IPS-15b (cell line): ENCODE measurements around the gene LRRIQ3.
"Not testable (repeated sequence)": the region's sequence is repeated elsewhere in the genome, so short reads cannot be mapped to it uniquely, and the experiment has no call there.

ENCODE experiments used
- H3K27me3 ChIP-seq: one replicate; pipeline ENCODE4 v1.6.1; 2013; ENCODE audit warnings: low read length; ENCODE audit not compliant: control insufficient read depth, insufficient read depth
- H3K36me3 ChIP-seq: one replicate; pipeline ENCODE4 v1.6.1; 2013; ENCODE audit warnings: low read length; ENCODE audit not compliant: control insufficient read depth, insufficient read depth
- H3K4me1 ChIP-seq: one replicate; pipeline ENCODE4 v1.6.1; 2013; ENCODE audit warnings: mild to moderate bottlenecking, low read length; ENCODE audit not compliant: control insufficient read depth, insufficient read depth
- H3K4me3 ChIP-seq: one replicate; pipeline ENCODE4 v1.5.1; 2013; ENCODE audit warnings: low read depth, low read length
- H3K9ac ChIP-seq: one replicate; pipeline ENCODE4 v1.6.1; 2013; ENCODE audit warnings: low read depth, mild to moderate bottlenecking, low read length
- H3K9me3 ChIP-seq: one replicate; pipeline ENCODE4 v1.6.1; 2013; ENCODE audit warnings: mild to moderate bottlenecking, low read length; ENCODE audit not compliant: control insufficient read depth, insufficient read depth

LRRIQ3 gene

DNA sequence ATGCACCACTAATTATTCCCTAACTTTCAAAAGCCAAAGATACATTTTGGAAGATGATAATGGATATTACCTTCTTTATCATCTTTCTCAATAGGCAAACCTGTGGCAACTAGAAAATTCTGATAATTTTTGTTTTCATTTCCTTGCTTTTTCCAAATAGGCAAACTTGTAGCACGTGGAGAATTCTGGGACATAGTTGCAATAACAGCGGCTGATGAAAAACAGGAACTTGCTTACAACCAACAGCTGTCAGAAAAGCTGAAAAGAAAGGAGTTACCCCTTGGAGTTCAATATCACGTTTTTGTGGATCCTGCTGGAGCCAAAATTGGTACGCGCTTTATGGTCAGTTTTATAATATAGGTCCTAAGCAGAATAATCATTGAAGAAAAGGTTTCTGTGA is 1.5 kb upstream of the LRRIQ3 start:
- Histone ChIP-seq H3K27me3 (no peaks in the 10 kb centered on the region), H3K4me3 (no peak overlapping the region), H3K9ac (no peak overlapping the region), H3K4me1 (no peaks in the 10 kb centered on the region), H3K9me3 (no peaks in the 10 kb centered on the region), H3K36me3 (no peaks in the 10 kb centered on the region)

- H3K9ac ChIP-seq, result no peak overlapping the region
- H3K27me3 ChIP-seq, result no peaks in the 10 kb centered on the region
- no peaks in the 10 kb centered on the region for H3K4me1 ChIP-seq
- peak overlapping the region; percentile 87 for H3K4me3 ChIP-seq
- no peaks in the 10 kb centered on the region for H3K36me3 ChIP-seq
- H3K9me3 ChIP-seq, result no peaks in the 10 kb centered on the region
Observed at GRCh38 chr1:74197255-74197654, 721 bp downstream of the LRRIQ3 start.

GRCh38 chr1:74195339-74195738 is 2.6 kb downstream of the LRRIQ3 start:
- H3K9ac ChIP-seq, result no peak overlapping the region
- no peak overlapping the region for H3K4me3 ChIP-seq
- no peaks in the 10 kb centered on the region for H3K4me1 ChIP-seq
- H3K27me3 ChIP-seq, result no peaks in the 10 kb centered on the region
- H3K9me3 ChIP-seq, result no peaks in the 10 kb centered on the region
- no peaks in the 10 kb centered on the region for H3K36me3 ChIP-seq

DNA sequence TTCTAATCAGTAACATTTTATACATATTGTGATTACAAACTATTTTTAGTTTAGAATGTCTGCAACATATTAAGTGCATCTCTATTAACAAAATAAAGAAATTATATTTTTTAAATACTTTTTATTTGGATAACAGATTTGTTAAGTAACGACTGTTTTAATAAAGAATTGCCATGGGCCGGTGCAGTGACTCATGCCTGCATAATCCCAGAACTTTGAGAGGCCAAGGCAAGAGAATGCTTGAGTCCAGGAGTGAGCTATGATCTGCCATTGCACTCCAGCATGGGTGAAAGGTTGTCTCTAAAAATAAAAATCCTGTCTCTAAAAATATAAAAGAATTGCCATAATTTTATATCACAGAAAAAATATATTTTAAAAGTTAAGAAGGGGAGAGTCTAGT is 4.1 kb downstream of the LRRIQ3 start:
- Histone ChIP-seq H3K27me3 (no peaks in the 10 kb centered on the region), H3K9me3 (no peaks in the 10 kb centered on the region), H3K9ac (no peak overlapping the region), H3K4me1 (no peaks in the 10 kb centered on the region), H3K36me3 (no peaks in the 10 kb centered on the region), H3K4me3 (no peak overlapping the region)

- H3K4me1 ChIP-seq, result no peaks in the 10 kb centered on the region
- H3K9ac ChIP-seq, result no peak overlapping the region
- H3K27me3 ChIP-seq, result no peaks in the 10 kb centered on the region
- H3K9me3 ChIP-seq, result no peaks in the 10 kb centered on the region
- H3K36me3 ChIP-seq, result no peaks in the 10 kb centered on the region
- H3K4me3 ChIP-seq, result no peak overlapping the region
Observed at GRCh38 chr1:74180490-74180889, 17.5 kb downstream of the LRRIQ3 start.

GRCh38 chr1:74174423-74174822 is 23.6 kb downstream of the LRRIQ3 start:
- H3K36me3 ChIP-seq, H3K4me1 ChIP-seq, H3K9me3 ChIP-seq, H3K27me3 ChIP-seq, H3K4me3 ChIP-seq, H3K9ac ChIP-seq: not testable (repeated sequence)

- no peaks in the 10 kb centered on the region for H3K36me3 ChIP-seq
- no peaks in the 10 kb centered on the region for H3K27me3 ChIP-seq
- no peak overlapping the region for H3K9ac ChIP-seq
- H3K9me3 ChIP-seq, result no peaks in the 10 kb centered on the region
- no peak overlapping the region for H3K4me3 ChIP-seq
- no peaks in the 10 kb centered on the region for H3K4me1 ChIP-seq
Observed at GRCh38 chr1:74162333-74162732, 35.6 kb downstream of the LRRIQ3 start.

DNA sequence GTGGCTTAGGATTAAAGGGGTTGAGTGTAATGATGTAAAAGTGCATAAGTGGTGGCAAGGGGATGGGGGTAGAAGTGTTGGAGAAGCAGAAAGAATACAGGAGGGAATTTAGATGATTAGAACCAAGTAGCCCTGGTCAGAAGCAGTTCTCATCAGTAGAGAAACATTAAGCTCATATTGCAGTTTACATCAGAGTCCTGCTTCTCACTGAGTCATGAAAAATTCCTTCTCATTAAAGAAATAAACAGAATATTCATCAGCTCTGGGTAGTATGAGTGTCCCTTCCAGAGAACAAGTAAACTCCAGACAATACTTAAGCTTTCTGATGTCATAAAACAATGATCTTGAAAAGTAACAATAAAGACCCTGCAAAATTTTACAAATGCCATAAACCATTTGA is 36.5 kb downstream of the LRRIQ3 start:
- Histone ChIP-seq H3K4me1 (no peaks in the 10 kb centered on the region), H3K9me3 (no peaks in the 10 kb centered on the region), H3K9ac (no peak overlapping the region), H3K27me3 (no peaks in the 10 kb centered on the region), H3K36me3 (no peaks in the 10 kb centered on the region), H3K4me3 (no peak overlapping the region)

GRCh38 chr1:74160046-74160445 is 37.9 kb downstream of the LRRIQ3 start:
- Histone ChIP-seq H3K9ac (no peak overlapping the region), H3K9me3 (no peaks in the 10 kb centered on the region), H3K4me1 (no peaks in the 10 kb centered on the region), H3K4me3 (no peak overlapping the region), H3K27me3 (no peaks in the 10 kb centered on the region), H3K36me3 (no peaks in the 10 kb centered on the region)

GRCh38 chr1:74145086-74145485 is 52.9 kb downstream of the LRRIQ3 start:
- Histone ChIP-seq H3K4me3 (no peak overlapping the region), H3K36me3 (no peaks in the 10 kb centered on the region), H3K9ac (no peak overlapping the region), H3K4me1 (peaks cover 4% of the 10 kb centered on the region), H3K9me3 (no peaks in the 10 kb centered on the region), H3K27me3 (no peaks in the 10 kb centered on the region)

DNA sequence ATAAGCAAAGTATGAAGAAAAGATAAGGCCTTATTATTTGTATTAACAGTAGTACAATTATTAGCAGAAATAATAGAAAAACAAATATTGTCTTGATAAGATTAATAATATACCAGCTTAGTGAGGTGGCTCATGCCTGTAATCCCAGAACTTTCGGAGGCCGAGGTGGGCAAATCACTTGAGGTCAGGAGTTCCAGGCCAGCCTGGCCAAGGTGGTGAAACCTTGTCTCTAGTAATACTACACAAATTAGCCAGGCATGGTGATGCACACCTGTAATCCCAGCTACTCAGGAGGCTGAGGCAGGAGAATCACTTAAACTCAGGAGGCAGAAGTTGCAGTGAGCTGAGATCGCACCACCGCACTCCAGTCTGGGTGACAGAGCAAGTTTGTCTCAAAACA is 80.6 kb downstream of the LRRIQ3 start:
- H3K27me3 ChIP-seq, H3K4me3 ChIP-seq, H3K9ac ChIP-seq, H3K36me3 ChIP-seq, H3K9me3 ChIP-seq, H3K4me1 ChIP-seq: not testable (repeated sequence)

DNA sequence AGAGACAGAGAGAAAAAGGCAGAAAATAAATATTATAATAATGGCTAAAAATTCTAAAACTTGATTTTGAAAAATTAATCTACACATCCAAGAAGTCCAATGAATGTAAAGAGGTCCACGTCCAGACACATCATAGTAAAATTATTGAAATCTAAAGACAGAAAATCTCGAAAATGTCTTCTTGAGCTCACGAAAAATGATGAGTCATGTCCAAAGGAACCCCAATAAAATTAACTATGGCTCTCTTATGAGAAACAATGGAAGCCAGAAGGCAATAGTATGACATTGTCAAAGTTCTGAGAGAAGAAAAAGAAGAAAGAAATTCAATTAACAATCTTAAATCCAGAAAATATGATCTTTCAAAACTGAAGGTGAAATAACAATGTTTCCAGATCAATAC is 84.6 kb downstream of the LRRIQ3 start:
- no peak overlapping the region for H3K4me3 ChIP-seq

GRCh38 chr1:74107394-74107793 is 90.6 kb downstream of the LRRIQ3 start:
- Histone ChIP-seq H3K4me3 (no peak overlapping the region), H3K9ac (no peak overlapping the region), H3K36me3 (no peaks in the 10 kb centered on the region), H3K9me3 (no peaks in the 10 kb centered on the region), H3K27me3 (no peaks in the 10 kb centered on the region), H3K4me1 (no peaks in the 10 kb centered on the region)

More for the DNA sequence above, 84.6 kb downstream of the LRRIQ3 start:
- Histone ChIP-seq H3K27me3 (no peaks in the 10 kb centered on the region), H3K9me3 (no peaks in the 10 kb centered on the region), H3K9ac (no peak overlapping the region), H3K36me3 (no peaks in the 10 kb centered on the region), H3K4me1 (no peaks in the 10 kb centered on the region)
